HCT116 (cell line): Measurements from ENCODE around the gene DCTN2. TPM values are rescaled to one million over a fixed set of nuclear protein-coding genes. Genes with fewer than 3 reads are reported as not detected.

ENCODE experiments used
- ATAC-seq: fragments of 200-7000 bp; cut with Tn5 transposase; 2 replicates; pipeline ENCODE4 v1.9.1; 2020; ENCODE audit warnings: mild to moderate bottlenecking, moderate library complexity
- BruUV-seq: library from RNA; stranded (reverse); fragments of 400-500 nt; replicated peaks from 2 replicates; lab custom pipeline; 2021; lab: Mats Ljungman, UMichigan
- CTCF ChIA-PET: fragments of 300-600 bp; sonication (Branson Sonifier 250); formaldehyde crosslinking; loops from one replicate; lab custom pipeline; 2021; ENCODE audit warnings: antibody characterized with exemption; lab: Charles Lee
- POLR2A ChIA-PET: fragments of 300-600, 350-600 bp; sonication (Branson Sonifier 250); formaldehyde crosslinking; loops from one replicate; lab custom pipeline; 2021; ENCODE audit warnings: antibody characterized with exemption; lab: Charles Lee
- RAD21 ChIA-PET, 2 experiments: fragments of 300-600 bp; sonication (Branson Sonifier 250); formaldehyde crosslinking; loops; one replicate each; lab custom pipeline; 2023; ENCODE audit warnings: low total read pairs in 2 of 2; ENCODE audit not compliant: uncharacterized antibody in 2 of 2, unreplicated experiment in 2 of 2, low non-redundant PET in 1 of 2; lab: Charles Lee
- DNase-seq: peaks from one replicate; pipeline ENCODE4 v3.0.0-alpha.2; 2010; ENCODE audit warnings: low read depth, low spot score
- H2AFZ ChIP-seq: fragments of 200-600 bp; shearing (Covaris generic), sonication (generic); 2 replicates; pipeline ENCODE4 v1.6.1; 2017; ENCODE audit warnings: low read depth, mixed run types, mixed read lengths, antibody characterized with exemption, low read length; ENCODE audit not compliant: poor library complexity, severe bottlenecking
- H3K27ac ChIP-seq: 2 replicates; pipeline ENCODE4 v1.5.1; 2012; ENCODE audit warnings: low read depth, low read length
- H3K27me3 ChIP-seq: fragments of 200-600 bp; sonication (generic); 2 replicates; pipeline ENCODE4 v1.6.1; 2016; ENCODE audit warnings: mixed run types, low read length, mixed read lengths; ENCODE audit not compliant: insufficient read depth
- H3K36me3 ChIP-seq, 2 experiments: fragments of 200-500 bp in 1 of 2; fragments of 200-600 bp in 1 of 2; sonication (Bioruptor generic) in 1 of 2; sonication (generic) in 1 of 2; 2 replicates each; pipeline versions ENCODE4 v1.5.1 to v1.6.1; 2014 to 2016; ENCODE audit warnings: low read length in 2 of 2, inconsistent platforms in 1 of 2, mixed read lengths in 1 of 2, mixed run types in 1 of 2; ENCODE audit not compliant: insufficient read depth in 2 of 2, control insufficient read depth in 1 of 2
- H3K4me1 ChIP-seq, 2 experiments: fragments of 200-600 bp in 1 of 2; sonication (generic) in 1 of 2; 2 replicates each; pipeline versions ENCODE4 v1.5.1 to v1.6.1; 2012 to 2017; ENCODE audit warnings: low read length in 2 of 2, inconsistent platforms in 1 of 2, mild to moderate bottlenecking in 1 of 2, mixed read lengths in 1 of 2, mixed run types in 1 of 2, moderate library complexity in 1 of 2; ENCODE audit not compliant: insufficient read depth in 2 of 2, control insufficient read depth in 1 of 2
- H3K4me2 ChIP-seq: fragments of 200-600 bp; sonication (generic); 2 replicates; pipeline ENCODE4 v1.6.1; 2017; ENCODE audit warnings: mixed run types, low read length, mixed read lengths
- H3K4me3 ChIP-seq, 2 experiments: fragments of 200-600 bp in 1 of 2; sonication (generic) in 1 of 2; replicated peaks in 1 of 2; 2 replicates each; pipeline ENCODE4 v1.5.1; 2011 to 2016; ENCODE audit warnings: low read length in 2 of 2, control low read depth in 1 of 2, low read depth in 1 of 2, mild to moderate bottlenecking in 1 of 2, mixed read lengths in 1 of 2, mixed run types in 1 of 2
- H3K79me2 ChIP-seq: fragments of 200-600 bp; sonication (generic); 2 replicates; pipeline ENCODE4 v1.6.1; 2017; ENCODE audit warnings: mild to moderate bottlenecking, mixed run types, low read length, moderate library complexity, mixed read lengths; ENCODE audit not compliant: insufficient read depth
- H3K9ac ChIP-seq: fragments of 200-600 bp; sonication (generic); 2 replicates; pipeline ENCODE4 v1.6.1; 2016; ENCODE audit warnings: low read length, mixed read lengths
- H3K9me2 ChIP-seq: fragments of 200-600 bp; sonication (generic), shearing (Covaris generic); 2 replicates; pipeline ENCODE4 v1.6.1; 2017; ENCODE audit warnings: mixed run types, mild to moderate bottlenecking, moderate library complexity; ENCODE audit not compliant: insufficient read depth
- H3K9me3 ChIP-seq, 2 experiments: fragments of 200-500 bp in 1 of 2; fragments of 200-600 bp in 1 of 2; sonication (Bioruptor generic) in 1 of 2; sonication (generic) in 1 of 2; 2 replicates each; pipeline ENCODE4 v1.6.1; 2014 to 2017; ENCODE audit warnings: low read length in 2 of 2, mixed read lengths in 2 of 2, inconsistent platforms in 1 of 2, low read depth in 1 of 2, mild to moderate bottlenecking in 1 of 2, mixed run types in 1 of 2, moderate library complexity in 1 of 2; ENCODE audit not compliant: control insufficient read depth in 1 of 2, insufficient read depth in 1 of 2
- H4K20me1 ChIP-seq: fragments of 200-600 bp; sonication (generic), shearing (Covaris generic); 2 replicates; pipeline ENCODE4 v1.6.1; 2017; ENCODE audit warnings: mixed run types, mild to moderate bottlenecking, moderate library complexity; ENCODE audit not compliant: insufficient read depth
- REST ChIP-seq: IDR thresholded peaks from 2 replicates; pipeline ENCODE4 v1.6.1; 2012; ENCODE audit warnings: low read depth
- SIN3A ChIP-seq: IDR thresholded peaks from 2 replicates; pipeline ENCODE4 v1.6.1; 2012; ENCODE audit warnings: low read depth
- SP1 ChIP-seq: IDR thresholded peaks from 2 replicates; pipeline ENCODE4 v1.6.1; 2012; ENCODE audit warnings: low read depth
- SRF ChIP-seq: IDR thresholded peaks from 2 replicates; pipeline ENCODE4 v1.6.1; 2012; ENCODE audit warnings: low read depth
- TCF7L2 ChIP-seq: IDR thresholded peaks from 2 replicates; pipeline ENCODE4 v1.7.0; 2011; ENCODE audit warnings: borderline replicate concordance, inconsistent platforms; ENCODE audit not compliant: insufficient read depth, insufficient read length; ENCODE audit errors: extremely low read depth
- ZNF274 ChIP-seq: fragments of 200-500 bp; sonication (Bioruptor generic); IDR thresholded peaks from 2 replicates; pipeline ENCODE4 v1.6.1; 2014; ENCODE audit warnings: mild to moderate bottlenecking, low read depth, low read length, inconsistent platforms
- intact Hi-C: fragments of 100-400 bp; cut with micrococcal nuclease; formaldehyde crosslinking; loops from 2 replicates; pipeline ENCODE4 v1.10.0; 2022
- total RNA-seq: library from RNA; stranded (reverse); gene quantifications from one replicate; pipeline ENCODE4 v1.2.1, GENCODE V29; 2021; ENCODE audit not compliant: unreplicated experiment
- TF ChIP-seq, protein P1 (sequence below), 3 experiments: fragments of 200-600 bp in 1 of 3; sonication (generic) in 1 of 3; IDR thresholded peaks in 2 of 3; conservative IDR thresholded peaks in 1 of 3; 2 replicates each; pipeline ENCODE4 v1.5.1; 2012 to 2017; ENCODE audit warnings: low read depth in 2 of 3, low read length in 2 of 3, antibody characterized with exemption in 1 of 3, borderline replicate concordance in 1 of 3, control low read depth in 1 of 3, mild to moderate bottlenecking in 1 of 3, mixed read lengths in 1 of 3, mixed run types in 1 of 3, moderate library complexity in 1 of 3; ENCODE audit not compliant: insufficient read depth in 1 of 3

The DCTN2 gene
- total RNA-seq, 1 experiment from 2014 or later: 95.9 TPM

DNA sequence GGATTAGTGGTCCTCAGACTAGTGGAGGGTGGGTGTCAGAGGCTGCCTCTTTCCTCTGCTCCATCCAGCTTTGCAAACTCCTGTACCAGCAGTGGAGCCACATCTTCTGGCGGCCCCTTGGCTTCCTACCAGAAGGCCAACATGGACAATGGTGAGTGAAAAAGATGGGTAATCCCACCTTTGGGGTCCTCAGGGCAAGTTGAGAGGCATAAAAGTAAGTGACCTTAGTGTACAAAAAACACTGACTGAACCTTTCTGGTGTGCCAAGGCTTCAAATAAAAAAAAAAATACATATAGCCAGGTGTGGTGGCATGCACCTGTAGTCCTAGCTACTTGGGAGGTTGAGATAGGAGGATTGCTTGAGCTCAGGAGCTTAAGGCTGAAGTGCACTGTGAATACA lies 34.8 kb upstream of the DCTN2 start:
- no peak for DNase-seq
- RAD21 ChIA-PET: no interaction called here
- Histone ChIP-seq H3K4me1 (no peaks in the 10 kb centered on the region), H3K4me2 (no peak overlapping the region), H3K9ac (no peak overlapping the region), H4K20me1 (no peaks in the 10 kb centered on the region), H2AFZ (no peak overlapping the region), H3K9me2 (no peaks in the 10 kb centered on the region), H3K27ac (no peak overlapping the region), H3K36me3 (peaks cover 0 to 8% of the 10 kb centered on the region in 2 experiments; a peak in 2 of 4 replicates), H3K4me3 (no peak overlapping the region), H3K27me3 (no peaks in the 10 kb centered on the region), H3K9me3 (no peaks in the 10 kb centered on the region), H3K79me2 (no peaks in the 10 kb centered on the region)
- ATAC-seq: no peak
- intact Hi-C loops: loop anchor here (5.0 kb wide), 1 partner anchor 110 kb away; the partner anchor contains the start of gene OS9
- CTCF ChIA-PET: interaction anchor here (2.1 to 3.3 kb wide), 2 partner anchors 11 to 144 kb away, joined by 15 to 18 read pairs; partner anchors contain the start of gene PIP4K2C
- TF ChIP-seq, protein P1, sequence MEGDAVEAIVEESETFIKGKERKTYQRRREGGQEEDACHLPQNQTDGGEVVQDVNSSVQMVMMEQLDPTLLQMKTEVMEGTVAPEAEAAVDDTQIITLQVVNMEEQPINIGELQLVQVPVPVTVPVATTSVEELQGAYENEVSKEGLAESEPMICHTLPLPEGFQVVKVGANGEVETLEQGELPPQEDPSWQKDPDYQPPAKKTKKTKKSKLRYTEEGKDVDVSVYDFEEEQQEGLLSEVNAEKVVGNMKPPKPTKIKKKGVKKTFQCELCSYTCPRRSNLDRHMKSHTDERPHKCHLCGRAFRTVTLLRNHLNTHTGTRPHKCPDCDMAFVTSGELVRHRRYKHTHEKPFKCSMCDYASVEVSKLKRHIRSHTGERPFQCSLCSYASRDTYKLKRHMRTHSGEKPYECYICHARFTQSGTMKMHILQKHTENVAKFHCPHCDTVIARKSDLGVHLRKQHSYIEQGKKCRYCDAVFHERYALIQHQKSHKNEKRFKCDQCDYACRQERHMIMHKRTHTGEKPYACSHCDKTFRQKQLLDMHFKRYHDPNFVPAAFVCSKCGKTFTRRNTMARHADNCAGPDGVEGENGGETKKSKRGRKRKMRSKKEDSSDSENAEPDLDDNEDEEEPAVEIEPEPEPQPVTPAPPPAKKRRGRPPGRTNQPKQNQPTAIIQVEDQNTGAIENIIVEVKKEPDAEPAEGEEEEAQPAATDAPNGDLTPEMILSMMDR (IDR thresholded peaks at IDR 0.05 in 2 of 3, conservative IDR thresholded peaks at IDR 0.05 in 1 of 3; ENCODE audit: borderline replicate concordance in 1 of 3, insufficient read depth in 1 of 3, low read depth in 2 of 3, low read length in 2 of 3): no peak
- TF ChIP-seq SIN3A (no peak), TCF7L2 (no peak), SP1 (no peak), REST (no peak), ZNF274 (no peak), SRF (no peak)
- BruUV-seq: no TSS peak
- POLR2A ChIA-PET: no interaction called here
